ENCODE measurements around the gene MS4A4E. TPM values are rescaled to one million over a fixed set of nuclear protein-coding genes. Genes with fewer than 3 reads are reported as not detected.

The MS4A4E gene
- total RNA-seq, 1 donor: not detected

DNA sequence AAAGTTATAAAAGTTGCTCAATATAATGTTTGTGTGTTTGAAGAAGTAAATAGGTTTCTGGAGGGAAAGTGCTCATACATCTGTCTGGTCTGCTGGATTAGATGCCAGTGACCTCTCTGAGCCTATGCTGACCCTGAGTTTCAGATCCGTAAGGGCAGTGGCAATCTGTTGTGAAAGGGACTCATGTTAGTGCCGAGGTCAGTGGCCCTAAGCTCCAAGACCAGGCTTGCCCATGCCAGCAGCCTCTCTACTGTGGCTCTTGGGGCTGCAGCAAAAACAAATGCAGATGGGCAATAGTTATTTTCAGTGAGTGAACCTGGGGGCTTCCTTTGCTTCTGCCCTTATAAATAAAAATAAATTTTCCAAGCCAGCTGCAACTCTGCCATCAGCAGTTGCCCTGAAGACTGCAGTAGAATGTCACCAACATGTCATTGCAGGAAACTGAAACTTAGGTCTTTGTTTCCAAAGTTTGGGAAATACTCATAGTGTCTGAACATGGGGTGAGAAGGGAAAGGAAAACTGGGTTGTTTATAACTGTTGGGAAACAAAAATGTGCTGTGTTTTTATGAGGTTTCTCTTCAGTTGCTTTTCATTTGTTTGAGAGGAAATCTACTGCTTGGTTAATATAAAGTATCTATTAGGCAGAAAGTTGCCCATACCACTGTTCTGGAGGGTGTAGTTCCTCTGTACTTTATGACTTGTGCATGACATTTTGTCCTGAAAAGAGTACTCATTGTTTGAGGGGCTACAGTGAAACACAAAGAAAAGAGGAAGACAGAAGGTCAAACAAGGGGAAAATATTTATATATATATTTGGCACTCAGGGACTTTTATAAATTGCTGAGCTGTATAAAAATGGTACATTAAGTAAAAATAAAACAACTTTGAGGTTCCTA, 9.5 kb upstream of the MS4A4E start:
- no peak overlapping the region for H3K4me3 ChIP-seq (ENCODE audit: low read depth, low read length)
- DNase-seq (ENCODE audit: low read depth): no peak
- TF ChIP-seq, protein P1, sequence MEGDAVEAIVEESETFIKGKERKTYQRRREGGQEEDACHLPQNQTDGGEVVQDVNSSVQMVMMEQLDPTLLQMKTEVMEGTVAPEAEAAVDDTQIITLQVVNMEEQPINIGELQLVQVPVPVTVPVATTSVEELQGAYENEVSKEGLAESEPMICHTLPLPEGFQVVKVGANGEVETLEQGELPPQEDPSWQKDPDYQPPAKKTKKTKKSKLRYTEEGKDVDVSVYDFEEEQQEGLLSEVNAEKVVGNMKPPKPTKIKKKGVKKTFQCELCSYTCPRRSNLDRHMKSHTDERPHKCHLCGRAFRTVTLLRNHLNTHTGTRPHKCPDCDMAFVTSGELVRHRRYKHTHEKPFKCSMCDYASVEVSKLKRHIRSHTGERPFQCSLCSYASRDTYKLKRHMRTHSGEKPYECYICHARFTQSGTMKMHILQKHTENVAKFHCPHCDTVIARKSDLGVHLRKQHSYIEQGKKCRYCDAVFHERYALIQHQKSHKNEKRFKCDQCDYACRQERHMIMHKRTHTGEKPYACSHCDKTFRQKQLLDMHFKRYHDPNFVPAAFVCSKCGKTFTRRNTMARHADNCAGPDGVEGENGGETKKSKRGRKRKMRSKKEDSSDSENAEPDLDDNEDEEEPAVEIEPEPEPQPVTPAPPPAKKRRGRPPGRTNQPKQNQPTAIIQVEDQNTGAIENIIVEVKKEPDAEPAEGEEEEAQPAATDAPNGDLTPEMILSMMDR (IDR thresholded peaks at IDR 0.05; ENCODE audit: insufficient read depth, low read length): no peak

DNA sequence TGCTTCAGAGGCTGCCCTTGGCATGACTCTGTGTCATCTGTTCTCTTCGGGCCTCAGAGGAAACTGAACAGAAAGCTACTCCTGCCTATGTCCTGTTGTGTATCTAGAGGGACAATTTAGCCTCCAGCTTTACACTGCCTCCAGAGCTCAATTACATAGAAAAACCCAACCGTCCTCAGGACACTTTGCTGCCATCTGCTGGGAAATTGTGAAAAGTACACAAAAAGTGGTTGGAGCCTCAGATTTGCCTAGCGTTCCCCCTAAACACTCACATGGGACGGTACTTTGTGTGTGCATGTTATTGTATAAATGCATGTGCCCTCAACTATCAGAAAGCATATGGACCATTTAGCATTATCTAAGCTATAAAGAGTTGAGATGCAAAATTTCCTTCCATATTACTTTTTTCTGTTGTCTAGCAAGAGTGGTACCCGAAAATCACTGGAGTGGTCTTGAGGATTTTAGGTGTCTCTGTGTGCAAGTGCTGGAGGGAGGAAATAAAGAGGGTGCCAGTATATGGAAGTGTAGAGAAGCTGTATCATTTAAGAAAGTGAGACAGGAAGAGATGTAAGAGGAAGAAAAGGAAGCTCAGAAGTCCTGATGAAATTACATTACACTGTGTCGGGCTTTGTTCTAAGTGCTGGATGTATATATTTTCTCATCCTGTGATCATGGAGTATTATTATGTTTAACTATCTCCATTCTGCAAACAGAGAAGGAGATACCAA, 8.7 kb upstream of the MS4A4E start:
- H3K4me3 ChIP-seq (ENCODE audit: low read depth, low read length): no peak overlapping the region
- no peak for DNase-seq (ENCODE audit: low read depth)
- TF ChIP-seq, protein P1 (IDR thresholded peaks at IDR 0.05; ENCODE audit: insufficient read depth, low read length): no peak

DNA sequence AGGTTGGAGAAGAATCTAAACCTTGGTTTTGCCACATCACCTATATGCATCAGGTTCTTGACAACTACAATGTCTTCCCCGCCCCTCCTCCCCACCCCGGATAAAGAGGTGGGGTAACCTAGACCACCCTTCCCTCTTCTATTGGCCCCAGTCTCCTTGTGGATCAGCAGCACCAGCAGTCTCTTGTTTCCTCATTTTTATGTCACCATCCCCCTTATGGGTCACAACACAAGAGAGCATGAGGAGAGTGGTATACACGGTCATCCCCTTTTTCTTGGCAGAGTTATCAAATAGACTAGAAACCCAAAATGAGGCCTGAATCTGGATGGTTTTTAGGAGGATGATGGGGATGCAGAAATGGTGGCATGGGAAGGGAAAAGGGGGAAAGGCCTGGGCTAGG, 1.2 kb downstream of the MS4A4E start:
- H3K4me3 ChIP-seq (ENCODE audit: low read depth, low read length): no peak overlapping the region
- TF ChIP-seq, protein P1 (IDR thresholded peaks at IDR 0.05; ENCODE audit: insufficient read depth, low read length): no peak
- no peak for DNase-seq (ENCODE audit: low read depth)

DNA sequence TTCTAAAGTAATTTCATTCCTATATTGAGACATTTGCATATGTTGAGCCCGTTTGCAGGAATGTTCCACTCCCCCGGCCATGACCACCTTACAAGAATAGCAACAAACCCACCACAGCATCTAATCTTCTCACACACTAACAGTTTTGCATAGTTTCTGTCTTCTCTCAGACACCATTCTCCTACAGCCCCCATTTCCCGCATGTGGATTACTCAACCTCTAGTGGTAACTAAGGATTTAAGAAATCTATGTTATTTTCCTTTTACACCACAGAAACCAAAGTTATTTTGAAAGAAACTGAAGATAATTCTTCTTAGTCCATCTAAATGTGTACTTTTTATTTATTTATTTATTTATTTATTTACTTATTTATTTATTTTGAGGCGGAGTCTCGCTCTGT, 2.3 kb downstream of the MS4A4E start:
- H3K4me3 ChIP-seq (ENCODE audit: low read depth, low read length): no peak overlapping the region
- TF ChIP-seq, protein P1 (IDR thresholded peaks at IDR 0.05; ENCODE audit: insufficient read depth, low read length): no peak
- no peak for DNase-seq (ENCODE audit: low read depth)

DNA sequence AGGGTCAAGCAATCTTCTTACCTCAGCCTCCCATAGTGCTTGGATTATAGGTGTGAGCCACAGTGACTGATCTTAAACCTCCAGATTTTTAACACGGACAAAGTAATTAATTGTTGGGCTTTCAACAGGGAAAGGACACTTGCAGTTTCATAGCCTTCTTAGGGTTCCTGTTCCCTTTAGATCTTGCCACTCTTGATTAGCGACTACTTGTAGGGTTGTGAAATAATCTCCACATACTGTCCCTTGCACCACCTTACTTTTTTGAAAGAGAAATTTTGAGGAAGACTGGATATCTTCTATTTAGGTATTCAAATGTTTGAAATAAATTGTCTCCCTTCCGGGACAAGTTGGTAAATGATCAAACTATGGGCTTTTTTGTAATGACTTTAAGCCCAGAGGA, 7.6 kb downstream of the MS4A4E start:
- TF ChIP-seq, protein P1 (IDR thresholded peaks at IDR 0.05; ENCODE audit: insufficient read depth, low read length): no peak
- H3K4me3 ChIP-seq (ENCODE audit: low read depth, low read length): no peak overlapping the region
- no peak for DNase-seq (ENCODE audit: low read depth)

DNA sequence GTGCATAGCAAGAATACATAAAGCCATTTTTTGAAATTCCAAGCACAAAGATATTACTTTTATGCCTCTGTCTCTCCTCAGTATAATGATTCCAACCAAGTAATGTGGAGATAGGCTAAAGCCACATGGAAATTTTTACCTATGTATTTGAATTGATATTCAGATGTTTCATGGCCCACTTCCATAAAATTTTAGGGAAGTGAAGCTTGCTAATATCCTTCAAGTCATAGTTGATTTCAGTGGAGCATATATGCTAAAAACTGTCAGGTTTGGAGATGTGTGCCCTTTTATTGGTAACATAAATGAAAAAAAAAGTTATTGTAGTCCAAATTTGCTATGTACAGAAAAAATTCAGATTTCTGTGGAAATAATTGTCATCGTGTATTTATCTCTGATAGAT, 12.3 kb downstream of the MS4A4E start:
- H3K4me3 ChIP-seq (ENCODE audit: low read depth, low read length): no peak overlapping the region
- DNase-seq (ENCODE audit: low read depth): no peak
- TF ChIP-seq, protein P1 (IDR thresholded peaks at IDR 0.05; ENCODE audit: insufficient read depth, low read length): no peak

Measured in fibroblast of the aortic adventitia (primary cell).